Ascending aorta (tissue), 2 donors: ENCODE results near the gene CHMP3. TPM values are rescaled to one million over a fixed set of nuclear protein-coding genes. Genes with fewer than 3 reads are reported as not detected.

Experiments
- DNase-seq, 2 donors: peaks; one replicate each; pipeline ENCODE4 v3.0.0-alpha.2; 2019; ENCODE audit warnings: low spot score in 2 of 2
- H3K27ac ChIP-seq, 2 donors: fragments of 200-600 bp; sonication (generic); one replicate each; pipeline ENCODE4 v1.5.1; 2016 to 2017; ENCODE audit warnings: mild to moderate bottlenecking in 1 of 2
- H3K27me3 ChIP-seq: fragments of 200-600 bp; sonication (generic); one replicate; pipeline ENCODE4 v1.5.1; 2017
- H3K36me3 ChIP-seq, 2 donors: fragments of 200-600 bp; sonication (generic); one replicate each; pipeline ENCODE4 v1.5.1; 2016
- H3K4me1 ChIP-seq, 2 donors: fragments of 200-600 bp; sonication (generic); one replicate each; pipeline ENCODE4 v1.5.1; 2016 to 2017; ENCODE audit warnings: mild to moderate bottlenecking in 1 of 2
- H3K4me3 ChIP-seq, 2 donors: fragments of 200-600 bp; sonication (generic); one replicate each; pipeline ENCODE4 v1.5.1; 2016 to 2017; ENCODE audit warnings: mild to moderate bottlenecking in 1 of 2
- H3K9me3 ChIP-seq, 2 donors: fragments of 200-600 bp; sonication (generic); one replicate each; pipeline ENCODE4 v1.5.1; 2016
- intact Hi-C: fragments of 100-400 bp; cut with DNase I; formaldehyde crosslinking; loops from one replicate; pipeline ENCODE4 v1.15.1; 2023
- total RNA-seq: library from RNA; depleted of rRNA; stranded (reverse); fragments of >200 nt; gene quantifications from one replicate; pipeline ENCODE4 v1.1.0, GENCODE V29; 2016
- TF ChIP-seq, protein P1 (sequence below), 3 experiments: fragments of 200-600 bp in 2 of 3; fragments of 450-650 bp in 1 of 3; sonication (generic) in 2 of 3; IDR thresholded peaks; one replicate each; pipeline ENCODE4 v1.5.1; 2016 to 2019; ENCODE audit warnings: antibody characterized with exemption in 3 of 3, mild to moderate bottlenecking in 1 of 3, moderate library complexity in 1 of 3

CHMP3 gene
- total RNA-seq, 1 donor from 2014 or later: 69.3 TPM

DNA sequence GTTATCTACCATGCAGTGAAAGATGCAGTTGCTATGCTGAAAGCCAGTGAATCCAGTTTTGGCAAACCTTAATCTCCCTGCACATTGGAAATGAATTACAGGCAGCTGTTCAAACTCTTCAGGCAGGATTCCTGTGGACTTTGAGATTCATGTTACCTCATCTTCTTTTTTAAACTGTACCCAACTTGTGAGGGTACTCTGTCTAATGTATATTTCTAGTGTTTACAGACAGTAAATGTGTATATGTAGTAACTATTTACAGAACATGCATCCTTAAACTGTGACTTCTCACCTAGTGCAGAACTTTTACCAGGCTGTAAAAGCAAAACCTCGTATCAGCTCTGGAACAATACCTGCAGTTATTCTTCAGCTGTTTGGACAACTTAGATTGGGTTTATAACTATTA lies 71.2 kb downstream of the CHMP3 start:
- Histone ChIP-seq H3K27ac (peak overlapping the region in 1 of 2 donors; percentile 47), H3K27me3 (no peaks in the 10 kb centered on the region), H3K9me3 (no peaks in the 10 kb centered on the region), H3K36me3 (peaks cover 59 to 91% of the 10 kb centered on the region in 2 donors), H3K4me3 (no peak overlapping the region), H3K4me1 (peaks cover 0 to 7% of the 10 kb centered on the region in 2 donors)
- TF ChIP-seq, protein P1, sequence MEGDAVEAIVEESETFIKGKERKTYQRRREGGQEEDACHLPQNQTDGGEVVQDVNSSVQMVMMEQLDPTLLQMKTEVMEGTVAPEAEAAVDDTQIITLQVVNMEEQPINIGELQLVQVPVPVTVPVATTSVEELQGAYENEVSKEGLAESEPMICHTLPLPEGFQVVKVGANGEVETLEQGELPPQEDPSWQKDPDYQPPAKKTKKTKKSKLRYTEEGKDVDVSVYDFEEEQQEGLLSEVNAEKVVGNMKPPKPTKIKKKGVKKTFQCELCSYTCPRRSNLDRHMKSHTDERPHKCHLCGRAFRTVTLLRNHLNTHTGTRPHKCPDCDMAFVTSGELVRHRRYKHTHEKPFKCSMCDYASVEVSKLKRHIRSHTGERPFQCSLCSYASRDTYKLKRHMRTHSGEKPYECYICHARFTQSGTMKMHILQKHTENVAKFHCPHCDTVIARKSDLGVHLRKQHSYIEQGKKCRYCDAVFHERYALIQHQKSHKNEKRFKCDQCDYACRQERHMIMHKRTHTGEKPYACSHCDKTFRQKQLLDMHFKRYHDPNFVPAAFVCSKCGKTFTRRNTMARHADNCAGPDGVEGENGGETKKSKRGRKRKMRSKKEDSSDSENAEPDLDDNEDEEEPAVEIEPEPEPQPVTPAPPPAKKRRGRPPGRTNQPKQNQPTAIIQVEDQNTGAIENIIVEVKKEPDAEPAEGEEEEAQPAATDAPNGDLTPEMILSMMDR (IDR thresholded peaks at IDR 0.05): no peak
- no peak for DNase-seq
- intact Hi-C loops: no loop called here

DNA sequence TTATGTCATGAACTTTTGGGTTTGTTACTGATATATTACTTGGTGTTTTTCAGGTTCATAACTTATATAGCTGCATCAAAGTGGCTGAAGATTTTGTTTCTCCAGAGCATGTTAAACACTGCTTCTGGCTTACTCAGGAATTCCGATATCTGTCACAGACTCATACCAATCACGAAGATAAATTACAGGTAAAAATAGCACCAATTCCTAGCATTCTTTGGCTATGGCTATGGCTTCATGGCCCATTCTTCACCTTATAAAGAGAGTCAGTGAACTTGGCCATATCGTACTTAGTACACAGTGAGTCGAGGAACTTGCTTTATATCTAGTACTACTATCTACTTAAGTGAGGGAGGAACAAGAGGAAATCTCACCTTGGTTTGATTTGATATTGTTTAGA lies 72.2 kb downstream of the CHMP3 start:
- Histone ChIP-seq H3K9me3 (no peaks in the 10 kb centered on the region), H3K27me3 (no peaks in the 10 kb centered on the region), H3K4me3 (no peak overlapping the region), H3K4me1 (peaks cover 0 to 8% of the 10 kb centered on the region in 2 donors), H3K36me3 (peaks cover 67 to 90% of the 10 kb centered on the region in 2 donors), H3K27ac (peak overlapping the region; percentile 43 to 47)
- DNase-seq: no peak
- TF ChIP-seq, protein P1 (IDR thresholded peaks at IDR 0.05): no peak
- intact Hi-C loops: no loop called here

- intact Hi-C loops: no loop called here
- Histone ChIP-seq H3K4me1 (peaks cover 0 to 11% of the 10 kb centered on the region in 2 donors), H3K27ac (peak overlapping the region; percentile 5 to 47), H3K36me3 (peaks cover 67 to 90% of the 10 kb centered on the region in 2 donors), H3K9me3 (no peaks in the 10 kb centered on the region), H3K4me3 (no peak overlapping the region), H3K27me3 (no peaks in the 10 kb centered on the region)
- DNase-seq: no peak
- TF ChIP-seq, protein P1 (IDR thresholded peaks at IDR 0.05): no peak
Measured at GRCh38 chr2:86490245-86490644, 73.0 kb downstream of the CHMP3 start.

- H3K27ac ChIP-seq: peak overlapping the region; percentile 29 to 47
- no peaks in the 10 kb centered on the region for H3K9me3 ChIP-seq
- intact Hi-C loops: no loop called here
- TF ChIP-seq, protein P1 (IDR thresholded peaks at IDR 0.05): no peak
- DNase-seq: no peak
- no peaks in the 10 kb centered on the region for H3K27me3 ChIP-seq
- H3K4me3 ChIP-seq: no peak overlapping the region
- H3K36me3 ChIP-seq: peaks cover 65 to 93% of the 10 kb centered on the region in 2 donors
- H3K4me1 ChIP-seq: peaks cover 0 to 13% of the 10 kb centered on the region in 2 donors
Measured at GRCh38 chr2:86489542-86489941, 73.7 kb downstream of the CHMP3 start.

- peaks cover 73 to 93% of the 10 kb centered on the region in 2 donors for H3K36me3 ChIP-seq
- no peaks in the 10 kb centered on the region for H3K27me3 ChIP-seq
- H3K4me1 ChIP-seq: peaks cover 0 to 18% of the 10 kb centered on the region in 2 donors
- no peaks in the 10 kb centered on the region for H3K9me3 ChIP-seq
- H3K27ac ChIP-seq: peak overlapping the region; percentile 29 to 62
- TF ChIP-seq, protein P1 (IDR thresholded peaks at IDR 0.05): no peak
- intact Hi-C loops: no loop called here
- H3K4me3 ChIP-seq: no peak overlapping the region
- no peak for DNase-seq
Measured at GRCh38 chr2:86488561-86489250, 74.5 kb downstream of the CHMP3 start.
